IMR-90 (cell line): ENCODE measurements around the gene KLHL28. TPM values are rescaled to one million over a fixed set of nuclear protein-coding genes. Genes with fewer than 3 reads are reported as not detected.

Source experiments
- ATAC-seq: fragments of 200-7000 bp; cut with Tn5 transposase; 2 replicates; pipeline ENCODE4 v1.9.1; 2020; ENCODE audit warnings: low read depth, mild to moderate bottlenecking, moderate library complexity
- BruUV-seq: library from RNA; stranded (reverse); fragments of 400-500 nt; replicated peaks from 2 replicates; lab custom pipeline; 2021; lab: Mats Ljungman, UMichigan
- CTCF ChIA-PET: fragments of 300-600 bp; formaldehyde crosslinking; extraction: SDS; loops from one replicate; lab custom pipeline; 2021; ENCODE audit warnings: antibody characterized with exemption; lab: Yijun Ruan, JAX
- POLR2A ChIA-PET: fragments of 300-600 bp; sonication (Branson Sonifier 250); formaldehyde crosslinking; loops from one replicate; lab custom pipeline; 2022; ENCODE audit warnings: antibody characterized with exemption; ENCODE audit not compliant: unreplicated experiment; lab: Charles Lee
- DNase-seq: peaks from one replicate; pipeline ENCODE4 v3.0.0; 2013
- H2AFZ ChIP-seq: replicated peaks from 2 replicates; pipeline ENCODE3; 2013; ENCODE audit warnings: low read length, mild to moderate bottlenecking; ENCODE audit not compliant: poor library complexity
- H2AK5ac ChIP-seq: 2 replicates; pipeline ENCODE4 v1.6.1; 2013; ENCODE audit warnings: low read depth, low read length, inconsistent platforms
- H2AK9ac ChIP-seq: replicated peaks from 2 replicates; pipeline ENCODE3; 2013; ENCODE audit warnings: mild to moderate bottlenecking, low read depth, low read length, moderate library complexity; ENCODE audit not compliant: poor library complexity
- H2BK120ac ChIP-seq: 2 replicates; pipeline ENCODE4 v1.6.1; 2013; ENCODE audit warnings: low read depth, low read length, inconsistent platforms
- H2BK15ac ChIP-seq: 3 replicates; pipeline ENCODE4 v1.6.1; 2013; ENCODE audit warnings: low read depth, low read length, inconsistent platforms
- H2BK20ac ChIP-seq: 2 replicates; pipeline ENCODE4 v1.6.1; 2013; ENCODE audit warnings: low read depth, mild to moderate bottlenecking, inconsistent platforms, low read length, moderate library complexity
- H2BK5ac ChIP-seq: 2 replicates; pipeline ENCODE4 v1.6.1; 2013; ENCODE audit warnings: mild to moderate bottlenecking, low read depth, low read length, inconsistent platforms; ENCODE audit not compliant: poor library complexity, severe bottlenecking
- H3K14ac ChIP-seq: replicated peaks from 2 replicates; pipeline ENCODE4 v1.6.1; 2013; ENCODE audit warnings: low read depth, low read length, inconsistent platforms
- H3K18ac ChIP-seq: 2 replicates; pipeline ENCODE4 v1.6.1; 2013; ENCODE audit warnings: low read depth, low read length, control low read depth
- H3K23ac ChIP-seq: 2 replicates; pipeline ENCODE4 v1.6.1; 2013; ENCODE audit warnings: low read depth, low read length, inconsistent platforms
- H3K27ac ChIP-seq: 2 replicates; pipeline ENCODE4 v1.5.1; 2013; ENCODE audit warnings: mild to moderate bottlenecking, control low read depth, low read length; ENCODE audit not compliant: insufficient read depth
- H3K27me3 ChIP-seq: 2 replicates; pipeline ENCODE4 v1.6.1; 2013; ENCODE audit warnings: low read length; ENCODE audit not compliant: control insufficient read depth, insufficient read depth
- H3K36me3 ChIP-seq: 2 replicates; pipeline ENCODE4 v1.6.1; 2013; ENCODE audit warnings: low read length, mixed read lengths; ENCODE audit not compliant: control insufficient read depth, insufficient read depth
- H3K4ac ChIP-seq: 2 replicates; pipeline ENCODE4 v1.6.1; 2013; ENCODE audit warnings: low read depth, low read length, inconsistent platforms
- H3K4me1 ChIP-seq: 2 replicates; pipeline ENCODE4 v1.6.1; 2013; ENCODE audit warnings: low read length, mixed read lengths; ENCODE audit not compliant: control insufficient read depth, insufficient read depth
- H3K4me2 ChIP-seq: 2 replicates; pipeline ENCODE4 v1.6.1; 2013; ENCODE audit warnings: low read depth, mild to moderate bottlenecking, control low read depth, low read length, moderate library complexity
- H3K4me3 ChIP-seq: 2 replicates; pipeline ENCODE4 v1.5.1; 2013; ENCODE audit warnings: low read depth, mild to moderate bottlenecking, control low read depth, low read length, moderate library complexity; ENCODE audit not compliant: insufficient read depth
- H3K56ac ChIP-seq: 2 replicates; pipeline ENCODE4 v1.6.1; 2013; ENCODE audit warnings: low read length, inconsistent platforms; ENCODE audit not compliant: insufficient read depth; ENCODE audit errors: extremely low read depth
- H3K79me1 ChIP-seq, 2 experiments: 2 replicates each; pipeline ENCODE4 v1.6.1; 2013; ENCODE audit warnings: low read length in 2 of 2, inconsistent platforms in 1 of 2, low read depth in 1 of 2
- H3K9ac ChIP-seq: 2 replicates; pipeline ENCODE4 v1.6.1; 2013; ENCODE audit warnings: low read depth, low read length, control low read depth
- H3K9me1 ChIP-seq: 2 replicates; pipeline ENCODE4 v1.6.1; 2013; ENCODE audit warnings: low read length, inconsistent platforms; ENCODE audit not compliant: insufficient read depth
- H3K9me3 ChIP-seq: 2 replicates; pipeline ENCODE4 v1.6.1; 2013; ENCODE audit warnings: low read length; ENCODE audit not compliant: control insufficient read depth, insufficient read depth
- H4K20me1 ChIP-seq: 2 replicates; pipeline ENCODE4 v1.6.1; 2013; ENCODE audit warnings: low read length, inconsistent platforms; ENCODE audit not compliant: insufficient read depth
- H4K5ac ChIP-seq: 2 replicates; pipeline ENCODE4 v1.6.1; 2013; ENCODE audit warnings: mild to moderate bottlenecking, low read depth, low read length, control low read depth
- H4K8ac ChIP-seq, 2 experiments: 2 replicates each; pipeline ENCODE4 v1.6.1; 2013; ENCODE audit warnings: low read depth in 2 of 2, low read length in 2 of 2, control low read depth in 1 of 2, inconsistent platforms in 1 of 2
- H4K91ac ChIP-seq: 2 replicates; pipeline ENCODE4 v1.6.1; 2013; ENCODE audit warnings: low read depth, low read length, inconsistent platforms; ENCODE audit not compliant: insufficient read depth
- CEBPB ChIP-seq: IDR thresholded peaks from 2 replicates; pipeline ENCODE4 v1.6.1; 2012; ENCODE audit warnings: low read depth, low read length, improper control_type of control experiment
- CHD1 ChIP-seq: IDR thresholded peaks from 2 replicates; pipeline ENCODE4 v1.6.1; 2012; ENCODE audit warnings: low read depth, low read length, improper control_type of control experiment
- FOS ChIP-seq: fragments of 150-350 bp; IDR thresholded peaks from 2 replicates; pipeline ENCODE4 v1.6.1; 2016; ENCODE audit warnings: low read depth, low read length
- MAFK ChIP-seq: IDR thresholded peaks from 2 replicates; pipeline ENCODE4 v1.6.1; 2012; ENCODE audit warnings: low read depth, low read length, improper control_type of control experiment
- POLR2A ChIP-seq: IDR thresholded peaks from 2 replicates; pipeline ENCODE4 v1.6.1; 2012; ENCODE audit warnings: mild to moderate bottlenecking, low read depth, low read length
- RCOR1 ChIP-seq: IDR thresholded peaks from 2 replicates; pipeline ENCODE4 v1.6.1; 2012; ENCODE audit warnings: mild to moderate bottlenecking, low read length, improper control_type of control experiment; ENCODE audit not compliant: insufficient replicate concordance
- RFX5 ChIP-seq: IDR thresholded peaks from 2 replicates; pipeline ENCODE4 v1.8.0; 2012; ENCODE audit warnings: low read depth, mild to moderate bottlenecking, low read length, moderate library complexity
- SMC3 ChIP-seq: fragments of 150-350 bp; IDR thresholded peaks from 2 replicates; pipeline ENCODE4 v1.6.1; 2016; ENCODE audit warnings: low read depth, mild to moderate bottlenecking, antibody characterized with exemption, low read length, moderate library complexity
- WGBS, 2 experiments: methylation state at CpG; one replicate each; pipeline versions ENCODE4 v1.1.5 to v1.1.7; 2013; ENCODE audit warnings: missing lambda C conversion rate in 2 of 2; ENCODE audit not compliant: insufficient read length in 1 of 2; ENCODE audit errors: extremely low coverage in 2 of 2; 5-methylcytosine and 5-hydroxymethylcytosine counted together
- dilution Hi-C: fragments of 300-500 bp; cut with HindIII; formaldehyde crosslinking; loops from one replicate; pipeline ENCODE4 v1.14.3; 2018; ENCODE audit warnings: low sequenced_read_pairs; ENCODE audit not compliant: unreplicated experiment
- in situ Hi-C: fragments of 300-500 bp; cut with MboI; formaldehyde crosslinking; loops from 3 replicates; pipeline ENCODE4 v1.14.3; 2019; ENCODE audit warnings: low sequenced_read_pairs, inconsistent platforms, mixed read lengths
- intact Hi-C: fragments of 100-400 bp; cut with micrococcal nuclease; formaldehyde crosslinking; loops from 2 replicates; pipeline ENCODE4 v1.10.0; 2022
- polyA plus RNA-seq, 3 experiments: library from polyadenylated mRNA; depleted of rRNA; stranded (reverse); fragments of >200 nt; gene quantifications; 2 replicates each; pipeline ENCODE4 v1.2.3, GENCODE V29; 2012; ENCODE audit warnings: low replicate concordance in 1 of 3
- total RNA-seq: library from RNA; depleted of rRNA; stranded (reverse); fragments of >200 nt; gene quantifications from 2 replicates; pipeline ENCODE4 v1.2.3, GENCODE V29; 2012

The KLHL28 gene
- total and polyA plus RNA-seq, 2 of the 4 experiments (the other 2 are of a cell fraction): 2.9 to 7.7 TPM

DNA sequence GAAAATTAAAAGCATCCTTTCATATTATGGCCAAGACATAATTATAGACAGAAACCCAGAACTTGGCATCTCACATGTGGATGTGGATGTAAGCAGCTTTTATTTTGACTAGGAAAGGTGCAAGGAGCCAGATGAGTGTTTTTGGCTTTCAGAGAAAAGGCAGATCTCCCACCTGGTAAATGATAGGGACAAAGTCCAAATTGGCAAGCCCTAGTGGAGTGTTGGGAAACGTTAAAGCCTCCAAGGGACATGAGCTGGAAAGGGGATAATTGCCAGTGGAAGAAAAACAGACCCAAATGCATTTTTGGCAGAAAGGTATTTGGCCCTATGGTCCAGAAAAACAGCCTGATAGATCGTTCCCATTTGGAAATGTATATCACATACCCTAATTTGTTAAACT, 60.1 kb downstream of the KLHL28 start:
- no peak for DNase-seq
- Histone ChIP-seq H3K9me3 (no peaks in the 10 kb centered on the region), H3K4me2 (no peak overlapping the region), H3K14ac (no peak overlapping the region), H4K8ac (no peak overlapping the region), H3K79me1 (peaks cover 8 to 18% of the 10 kb centered on the region in 2 experiments), H4K5ac (no peak overlapping the region), H3K9ac (no peak overlapping the region), H3K4me1 (peaks cover 2% of the 10 kb centered on the region; the same call in 1 of the 2 replicates), H2BK120ac (no peak overlapping the region), H3K4ac (no peak overlapping the region), H3K18ac (no peak overlapping the region), H2AK9ac (no peak overlapping the region), H2BK5ac (no peak overlapping the region), H4K91ac (no peak overlapping the region), H3K56ac (no peak overlapping the region), H3K27ac (no peak overlapping the region), H3K9me1 (no peaks in the 10 kb centered on the region), H2BK20ac (no peak overlapping the region), H3K4me3 (no peak overlapping the region), H2BK15ac (no peak overlapping the region), H4K20me1 (peaks cover 7% of the 10 kb centered on the region; the same call in 1 of the 2 replicates), H3K27me3 (no peaks in the 10 kb centered on the region), H2AK5ac (no peak overlapping the region), H2AFZ (no peak overlapping the region), H3K23ac (no peak overlapping the region), H3K36me3 (peaks cover 7% of the 10 kb centered on the region)
- CTCF ChIA-PET: interaction anchor here (1.0 kb wide), 1 partner anchor 9 kb away, joined by 3 read pairs; no protein-coding TSS in a partner anchor
- intact Hi-C loops: no loop called here
- WGBS, 2 experiments: no CpG with 5 or more reads among the region's 2 CpGs
- in situ Hi-C loops: no loop called here
- no peak for ATAC-seq
- dilution Hi-C loops: no loop called here
- TF ChIP-seq SMC3 (no peak), CHD1 (no peak), FOS (no peak), RCOR1 (no peak), CEBPB (no peak), POLR2A (no peak), RFX5 (no peak), MAFK (no peak)
- no TSS peak for BruUV-seq
- POLR2A ChIA-PET: no interaction called here
